Activated T-helper 1 cell treated with Interleukin-2 at 50 U/mL for 16 hours (primary cell): ENCODE measurements around the gene SKAP2.

Source experiments
- DNase-seq: peaks from one replicate; pipeline ENCODE4 v3.0.0-alpha.2; 2020; ENCODE audit warnings: low read depth

Gene SKAP2, protein sequence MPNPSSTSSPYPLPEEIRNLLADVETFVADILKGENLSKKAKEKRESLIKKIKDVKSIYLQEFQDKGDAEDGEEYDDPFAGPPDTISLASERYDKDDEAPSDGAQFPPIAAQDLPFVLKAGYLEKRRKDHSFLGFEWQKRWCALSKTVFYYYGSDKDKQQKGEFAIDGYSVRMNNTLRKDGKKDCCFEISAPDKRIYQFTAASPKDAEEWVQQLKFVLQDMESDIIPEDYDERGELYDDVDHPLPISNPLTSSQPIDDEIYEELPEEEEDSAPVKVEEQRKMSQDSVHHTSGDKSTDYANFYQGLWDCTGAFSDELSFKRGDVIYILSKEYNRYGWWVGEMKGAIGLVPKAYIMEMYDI

GRCh38 chr7:26864309-26865093, at the start of gene SKAP2:
Gene SKAP2, minus strand, starts transcription at chr7:26864590. Its CDS starts 161 bp downstream, at chr7:26864429.
- peak; percentile 70 for DNase-seq

- DNase-seq: no peak
Observed at GRCh38 chr7:26912933-26913536, 48.6 kb upstream of the SKAP2 start.

GRCh38 chr7:26912338-26912737, 47.9 kb upstream of the SKAP2 start:
- DNase-seq: no peak

DNA sequence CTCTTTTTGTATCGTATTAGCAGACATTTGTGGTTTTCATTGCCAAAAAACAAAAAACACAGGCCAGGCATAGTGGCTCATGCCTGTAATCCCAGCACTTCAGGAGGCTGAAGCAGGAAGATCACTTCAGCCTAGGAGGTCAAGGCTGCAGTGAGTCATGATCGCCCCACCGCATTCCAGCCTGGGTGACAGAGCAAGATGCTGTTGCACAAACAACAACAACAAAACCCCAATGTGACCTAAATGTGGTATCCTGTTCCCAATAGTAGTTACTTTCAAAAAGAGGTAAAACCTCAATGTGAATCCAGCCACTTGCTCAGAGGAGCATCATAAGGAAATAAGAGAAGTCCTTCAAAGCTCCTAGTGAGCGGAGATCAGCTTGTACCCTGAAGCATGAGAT, 45.8 kb upstream of the SKAP2 start:
- no peak for DNase-seq

GRCh38 chr7:26900251-26900650, 35.9 kb upstream of the SKAP2 start:
- no peak for DNase-seq

DNA sequence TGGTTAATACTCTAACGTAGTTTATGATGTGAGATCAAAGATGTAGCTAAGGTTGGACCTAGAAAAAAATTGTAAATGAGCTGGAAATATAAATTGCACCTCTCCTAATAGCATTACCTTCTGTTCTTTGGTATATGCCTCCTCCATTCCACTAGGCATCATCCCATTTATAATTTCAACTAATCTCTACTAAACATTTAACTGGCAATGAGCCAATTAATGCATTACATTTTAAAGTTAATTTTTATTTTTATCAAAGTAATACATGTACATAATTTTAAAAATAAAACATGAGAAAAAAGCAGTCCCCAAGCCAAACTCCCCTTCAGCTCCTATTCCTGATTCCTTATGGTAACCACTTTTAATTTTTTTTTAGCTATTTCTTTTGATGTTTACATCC, 35.1 kb upstream of the SKAP2 start:
- no peak for DNase-seq

DNA sequence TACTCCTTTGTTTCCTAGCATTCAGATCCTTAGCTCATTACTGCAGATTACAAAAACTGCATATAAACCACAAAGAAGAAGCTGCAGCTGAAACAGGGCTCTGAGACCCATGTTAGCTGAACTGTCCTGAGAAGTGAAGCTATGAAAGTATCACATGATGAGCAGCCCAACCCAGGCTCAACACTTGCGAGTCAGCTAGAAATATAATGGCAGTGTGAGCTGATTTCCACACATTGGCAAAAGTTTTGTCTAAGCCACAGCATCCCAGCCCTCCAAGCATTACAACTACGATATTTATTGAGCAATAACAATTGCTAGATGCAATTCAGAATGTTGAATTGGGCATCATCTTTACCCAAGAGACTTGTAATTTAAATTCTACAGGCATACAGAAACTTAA, 34.5 kb upstream of the SKAP2 start:
- DNase-seq: no peak

DNA sequence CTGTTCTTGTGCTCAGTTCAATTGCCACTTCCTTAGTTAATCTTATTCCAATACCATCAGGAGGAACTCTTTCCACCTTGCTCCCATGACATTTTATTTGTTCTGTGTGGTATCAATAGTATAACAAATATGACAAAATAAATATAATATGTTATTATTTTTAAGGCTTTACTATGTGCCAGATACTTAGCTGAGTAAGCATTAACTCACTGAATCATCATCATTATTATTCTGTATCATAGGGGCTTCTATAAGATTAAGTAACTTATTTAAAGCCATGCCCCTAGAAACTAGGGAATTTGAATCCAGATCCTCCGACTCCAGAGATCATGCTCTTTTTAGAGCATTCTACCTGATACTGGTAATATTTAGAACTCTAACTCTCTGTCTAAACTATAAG, 33.5 kb upstream of the SKAP2 start:
- DNase-seq: no peak

GRCh38 chr7:26891400-26892350, 27.3 kb upstream of the SKAP2 start:
- no peak for DNase-seq

DNA sequence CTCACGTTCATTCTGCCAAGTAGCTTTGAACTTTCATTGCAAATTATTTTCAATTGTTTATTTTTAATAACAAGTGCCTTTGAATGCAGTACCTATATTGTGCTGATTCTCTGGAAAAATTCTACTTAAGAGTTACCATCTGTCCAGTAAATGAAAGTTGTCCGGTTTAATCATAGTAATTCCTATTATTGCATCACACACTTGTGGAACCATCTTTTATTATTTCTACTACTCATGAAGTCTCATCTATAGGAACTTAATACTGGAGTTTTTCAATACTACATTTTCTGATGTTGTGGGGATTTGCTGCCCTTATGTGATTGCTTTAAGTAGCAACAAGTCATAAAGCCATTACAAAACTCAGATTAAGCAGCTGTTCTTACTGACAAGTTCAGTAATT, 16.5 kb upstream of the SKAP2 start:
- no peak for DNase-seq

DNA sequence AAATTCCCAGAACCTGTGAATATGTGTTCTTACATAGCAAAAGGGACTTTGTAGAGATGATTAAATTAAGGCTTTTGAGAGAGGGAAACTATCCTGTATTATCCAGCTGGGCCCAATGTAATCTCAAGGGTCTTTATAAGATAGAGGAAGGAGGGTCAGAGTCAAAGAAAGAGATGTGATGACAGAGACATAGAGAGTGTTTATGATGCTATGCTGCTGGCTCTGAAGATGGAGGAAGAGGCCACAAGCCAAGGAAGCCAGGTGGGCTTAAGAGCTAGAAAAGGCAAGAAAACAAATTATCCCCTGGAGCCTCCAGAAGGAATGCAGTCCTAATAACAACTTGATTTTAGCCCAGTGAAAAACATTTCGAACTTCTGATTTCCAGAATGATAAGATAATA, 15.3 kb upstream of the SKAP2 start:
- no peak for DNase-seq

DNA sequence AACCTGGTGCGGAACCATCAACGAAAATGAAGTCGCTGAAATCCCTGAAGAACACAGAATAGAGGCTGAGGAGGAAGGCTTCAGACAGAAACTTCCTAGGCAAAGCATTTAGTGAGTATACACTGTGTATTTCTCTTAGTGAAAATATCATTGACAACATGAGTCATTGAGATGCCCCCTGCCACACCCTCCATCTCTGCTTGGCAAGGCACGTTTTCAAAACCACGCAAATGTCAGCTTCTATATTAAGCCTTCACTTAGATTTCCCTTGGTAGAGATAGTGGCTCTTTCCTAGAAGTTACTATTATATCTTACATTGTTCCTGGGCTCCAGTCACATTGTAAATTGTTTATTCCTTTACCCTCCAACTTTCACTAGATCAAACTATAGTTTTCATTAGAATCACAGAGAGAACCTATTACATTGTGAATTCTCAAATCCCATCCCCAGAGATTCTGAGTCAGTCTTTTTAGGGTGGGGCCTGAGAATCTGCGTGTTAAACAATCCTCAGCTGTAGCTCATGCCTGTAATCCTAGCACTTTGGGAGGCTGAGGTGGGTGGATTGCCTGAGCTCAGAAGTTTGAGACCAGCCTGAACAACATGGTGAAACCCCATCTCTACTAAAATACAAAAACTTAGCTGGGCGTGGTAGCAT, 4.6 kb upstream of the SKAP2 start:
- no peak for DNase-seq

GRCh38 chr7:26865094-26865388, 651 bp upstream of the SKAP2 start:
- DNase-seq: no peak

- peak; percentile 0 for DNase-seq
Observed at GRCh38 chr7:26863518-26864308, 677 bp downstream of the SKAP2 start.

DNA sequence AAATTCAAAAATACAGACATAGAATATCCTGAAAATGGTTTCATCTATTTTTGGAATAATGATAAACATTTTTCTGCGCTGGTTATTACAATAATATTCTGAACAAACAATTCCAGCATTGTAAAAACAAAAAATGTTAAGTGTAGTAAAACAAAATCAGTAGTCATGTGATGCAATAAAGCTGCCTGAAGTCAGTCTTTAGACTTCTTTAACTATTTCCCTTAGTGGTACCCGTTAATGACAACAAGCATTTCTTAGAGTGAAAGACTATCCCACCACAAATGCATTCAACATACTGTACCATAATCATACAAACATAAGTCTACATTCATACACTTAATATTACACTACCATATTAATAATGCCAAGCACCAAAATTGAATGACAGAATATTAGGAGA, 1.6 kb downstream of the SKAP2 start:
- DNase-seq: no peak

- DNase-seq: no peak
Observed at GRCh38 chr7:26861050-26861449, 3.3 kb downstream of the SKAP2 start.

- DNase-seq: no peak
Observed at GRCh38 chr7:26860361-26860760, 4.0 kb downstream of the SKAP2 start.

DNA sequence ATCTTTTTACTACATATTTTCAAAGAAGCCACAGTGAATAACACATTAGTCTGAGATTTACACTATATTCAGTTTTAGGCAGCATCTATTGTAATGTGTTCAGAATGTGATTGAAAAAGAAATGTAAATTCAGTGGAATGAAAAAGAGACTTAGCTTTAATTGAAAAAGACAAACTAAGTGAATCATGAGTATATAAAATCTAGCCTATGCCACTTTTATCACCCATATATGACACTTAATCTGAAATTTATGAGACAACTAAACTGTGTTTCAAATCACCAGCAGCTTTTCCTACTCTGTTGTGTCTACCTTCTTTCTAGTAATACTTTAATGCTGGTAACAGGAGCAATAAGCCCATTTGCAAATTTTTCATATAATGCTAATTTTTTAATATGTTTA, 4.7 kb downstream of the SKAP2 start:
- no peak for DNase-seq

DNA sequence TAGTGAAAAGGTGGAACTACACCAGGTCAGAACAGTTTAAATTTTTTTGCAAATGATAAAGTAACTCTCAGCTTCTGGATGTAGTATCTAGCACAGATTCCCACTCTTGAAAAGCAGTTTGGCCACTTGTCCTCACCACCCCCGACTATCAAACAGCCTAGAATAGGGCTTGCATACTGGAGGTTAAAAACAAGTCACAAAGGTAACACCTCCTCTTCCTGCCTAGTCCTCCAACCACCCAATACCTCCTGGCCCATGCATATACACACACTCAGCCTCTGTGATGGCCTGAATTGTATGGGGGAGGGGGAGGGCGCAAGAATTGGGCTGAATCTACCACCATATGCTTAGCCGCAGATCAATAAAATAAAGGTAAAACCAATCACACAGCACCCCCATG, 5.7 kb downstream of the SKAP2 start:
- no peak for DNase-seq

DNA sequence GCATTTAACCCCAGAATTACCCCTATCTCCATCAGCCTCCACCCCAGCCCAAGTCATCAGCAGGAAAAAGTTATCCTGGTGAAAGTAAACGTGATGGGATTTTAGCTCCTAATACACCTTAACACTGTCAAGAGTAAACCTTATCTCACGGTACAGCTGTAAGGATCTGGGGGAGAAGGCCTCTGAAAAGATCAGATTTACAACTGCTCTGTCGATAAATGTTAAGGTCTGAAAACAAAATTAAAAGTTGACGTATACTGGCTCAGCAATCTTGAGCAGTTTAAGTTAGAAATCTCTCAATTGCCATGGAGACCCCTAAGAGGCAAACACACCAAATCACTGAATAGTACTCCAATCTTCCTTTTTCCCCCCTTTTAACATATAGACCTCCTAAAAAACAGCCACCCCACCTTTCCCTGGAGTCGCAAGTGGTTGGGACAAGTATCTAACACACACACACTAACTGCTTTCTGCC, 6.1 kb downstream of the SKAP2 start:
- DNase-seq: no peak
